Ectodermal cell (in vitro differentiated cells): ENCODE results near the gene HDDC2.

ENCODE experiments used
- H3K27ac ChIP-seq: 2 replicates; pipeline ENCODE4 v1.7.0; 2013; ENCODE audit warnings: mild to moderate bottlenecking, low read depth, low read length; ENCODE audit not compliant: insufficient read depth, poor library complexity, severe bottlenecking
- H3K27me3 ChIP-seq: 2 replicates; pipeline ENCODE4 v1.7.0; 2013; ENCODE audit warnings: mild to moderate bottlenecking, low read length; ENCODE audit not compliant: insufficient read depth, control insufficient read depth, poor library complexity, severe bottlenecking
- H3K36me3 ChIP-seq: one replicate; pipeline ENCODE4 v1.7.0; 2013; ENCODE audit warnings: low read length; ENCODE audit not compliant: control insufficient read depth, insufficient read depth
- H3K4me1 ChIP-seq: one replicate; pipeline ENCODE4 v1.7.0; 2013; ENCODE audit warnings: low read length; ENCODE audit not compliant: control insufficient read depth, insufficient read depth
- H3K4me3 ChIP-seq: 2 replicates; pipeline ENCODE4 v1.7.0; 2013; ENCODE audit warnings: low read depth, low read length, control low read depth; ENCODE audit not compliant: insufficient read depth
- H3K9me3 ChIP-seq: 2 replicates; pipeline ENCODE4 v1.7.0; 2013; ENCODE audit warnings: mild to moderate bottlenecking, low read length, moderate library complexity; ENCODE audit not compliant: control insufficient read depth
- WGBS, 2 experiments: methylation state at CpG; one replicate each; pipeline ENCODE4 v1.1.7; 2013; ENCODE audit warnings: missing lambda C conversion rate in 2 of 2; 5-methylcytosine and 5-hydroxymethylcytosine counted together

The HDDC2 gene

DNA sequence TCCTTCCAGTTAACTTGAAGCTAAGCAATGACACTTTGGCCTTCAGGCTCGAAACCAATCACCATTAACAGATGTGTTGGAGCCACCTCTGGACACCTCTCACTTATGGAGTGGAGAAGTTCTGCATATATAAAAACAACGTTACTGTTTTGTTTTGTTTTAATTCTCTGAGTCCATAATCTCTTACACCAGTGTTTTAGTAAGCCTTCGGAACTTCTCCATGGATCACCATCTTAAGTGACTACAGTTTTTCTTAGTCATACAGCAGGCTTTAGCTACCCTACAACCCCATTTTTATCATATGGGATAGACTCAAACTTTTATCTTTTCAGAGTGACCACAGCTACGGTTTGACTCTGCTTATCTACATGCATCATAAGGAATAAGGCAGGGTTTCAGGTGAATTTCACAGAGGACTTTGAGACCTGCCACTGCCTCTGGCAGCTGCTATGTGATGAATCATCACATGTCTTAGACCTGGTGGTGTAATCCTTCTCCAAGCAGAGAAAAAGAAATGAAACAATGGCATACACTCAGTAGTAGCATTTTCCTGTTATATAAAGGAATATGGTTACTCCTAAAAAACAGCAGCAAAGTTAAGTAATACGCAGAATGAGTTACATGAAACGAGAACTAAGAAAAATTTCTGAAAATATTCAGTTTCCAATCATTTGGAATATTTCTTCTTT lies 5.5 kb upstream of the HDDC2 start:
- Histone ChIP-seq H3K27ac (no peak overlapping the region), H3K4me1 (no peaks in the 10 kb centered on the region), H3K9me3 (no peaks in the 10 kb centered on the region), H3K4me3 (no peak overlapping the region), H3K27me3 (no peaks in the 10 kb centered on the region), H3K36me3 (no peaks in the 10 kb centered on the region)
- WGBS, 2 experiments: 90 to 96% methylated on average over 4 to 6 of the region's 6 CpGs

DNA sequence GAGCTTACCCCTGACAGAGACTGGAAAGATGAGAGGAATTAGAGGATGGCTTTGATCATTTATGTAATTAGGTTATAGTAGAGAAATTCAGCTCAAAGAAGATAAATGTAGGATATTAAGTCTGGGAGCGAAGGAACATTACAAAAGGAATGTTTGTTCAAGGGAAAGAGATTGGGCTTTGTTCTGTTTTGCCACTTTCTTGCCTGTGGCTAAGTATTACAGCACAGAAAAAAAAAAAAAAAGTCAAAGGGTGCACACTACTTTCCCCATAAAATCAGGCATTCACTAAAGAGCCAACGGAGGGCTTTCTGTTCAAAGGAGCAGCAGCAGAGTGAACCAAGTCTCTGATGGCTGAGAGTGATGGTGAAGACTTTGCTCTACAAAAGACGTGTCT lies 5.0 kb upstream of the HDDC2 start:
- no peak overlapping the region for H3K27ac ChIP-seq
- no peaks in the 10 kb centered on the region for H3K4me1 ChIP-seq
- 82 to 91% methylated on average over 3 of the region's 3 CpGs for WGBS, 2 experiments
- H3K27me3 ChIP-seq: no peaks in the 10 kb centered on the region
- no peak overlapping the region for H3K4me3 ChIP-seq
- H3K36me3 ChIP-seq: no peaks in the 10 kb centered on the region
- no peaks in the 10 kb centered on the region for H3K9me3 ChIP-seq

DNA sequence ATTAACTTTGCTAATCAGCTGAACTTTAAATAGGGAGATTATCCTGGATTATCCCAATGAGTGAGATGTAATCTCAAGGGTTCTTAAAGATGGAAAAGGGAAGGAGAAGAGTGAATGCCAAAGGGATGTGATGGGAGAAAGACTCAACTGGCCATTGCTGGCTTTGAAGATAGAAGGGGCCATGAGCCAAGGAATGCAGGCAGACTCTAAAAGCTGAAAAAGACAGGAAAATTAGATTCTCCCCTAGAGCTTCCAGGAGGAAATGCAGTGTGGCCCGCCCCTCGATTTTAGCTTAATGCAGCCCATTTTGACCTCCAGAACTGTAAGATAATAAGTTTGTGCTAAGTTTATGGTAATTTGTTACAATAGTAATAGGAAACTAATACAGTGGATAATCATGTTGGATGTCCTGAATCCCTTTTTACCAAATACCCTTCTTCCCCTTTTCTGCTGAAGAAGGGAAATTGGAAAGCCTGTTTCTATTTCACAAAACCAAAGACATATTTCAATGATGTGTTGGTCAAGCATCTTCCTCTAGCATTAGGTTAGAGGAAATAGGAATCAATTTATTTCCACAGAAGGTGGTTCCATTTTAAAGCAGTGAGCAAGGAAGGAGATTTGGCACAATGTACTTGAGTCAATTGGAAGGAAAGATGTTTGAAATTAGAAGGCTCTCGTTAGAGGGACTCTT lies 3.3 kb upstream of the HDDC2 start:
- no peaks in the 10 kb centered on the region for H3K27me3 ChIP-seq
- no peak overlapping the region for H3K4me3 ChIP-seq
- peaks cover 7% of the 10 kb centered on the region for H3K4me1 ChIP-seq
- H3K27ac ChIP-seq: no peak overlapping the region
- WGBS, 2 experiments: 94 to 95% methylated on average over 3 of the region's 3 CpGs
- no peaks in the 10 kb centered on the region for H3K9me3 ChIP-seq
- H3K36me3 ChIP-seq: no peaks in the 10 kb centered on the region

DNA sequence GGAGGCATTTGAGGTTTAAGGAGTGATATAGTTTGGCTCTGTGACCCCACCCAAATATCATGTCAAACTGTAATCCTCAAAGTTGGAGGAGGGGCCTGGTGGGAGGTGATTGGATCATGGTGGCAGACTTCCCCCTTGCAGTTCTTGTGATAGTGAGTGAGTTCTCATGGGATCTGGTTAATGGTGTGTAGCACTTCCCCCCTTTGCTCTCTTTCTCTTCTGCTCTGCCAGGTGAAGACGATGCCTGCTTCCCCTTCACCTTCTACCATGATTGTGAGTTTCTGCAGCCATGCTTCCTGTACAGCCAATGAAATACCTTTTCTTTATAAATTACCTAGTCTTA lies 1.7 kb upstream of the HDDC2 start:
- 88 to 100% methylated on average over 1 of the region's 1 CpG for WGBS, 2 experiments
- Histone ChIP-seq H3K27me3 (no peaks in the 10 kb centered on the region), H3K36me3 (peaks cover 3% of the 10 kb centered on the region), H3K9me3 (no peaks in the 10 kb centered on the region), H3K27ac (no peak overlapping the region), H3K4me1 (peaks cover 8% of the 10 kb centered on the region), H3K4me3 (no peak overlapping the region)

DNA sequence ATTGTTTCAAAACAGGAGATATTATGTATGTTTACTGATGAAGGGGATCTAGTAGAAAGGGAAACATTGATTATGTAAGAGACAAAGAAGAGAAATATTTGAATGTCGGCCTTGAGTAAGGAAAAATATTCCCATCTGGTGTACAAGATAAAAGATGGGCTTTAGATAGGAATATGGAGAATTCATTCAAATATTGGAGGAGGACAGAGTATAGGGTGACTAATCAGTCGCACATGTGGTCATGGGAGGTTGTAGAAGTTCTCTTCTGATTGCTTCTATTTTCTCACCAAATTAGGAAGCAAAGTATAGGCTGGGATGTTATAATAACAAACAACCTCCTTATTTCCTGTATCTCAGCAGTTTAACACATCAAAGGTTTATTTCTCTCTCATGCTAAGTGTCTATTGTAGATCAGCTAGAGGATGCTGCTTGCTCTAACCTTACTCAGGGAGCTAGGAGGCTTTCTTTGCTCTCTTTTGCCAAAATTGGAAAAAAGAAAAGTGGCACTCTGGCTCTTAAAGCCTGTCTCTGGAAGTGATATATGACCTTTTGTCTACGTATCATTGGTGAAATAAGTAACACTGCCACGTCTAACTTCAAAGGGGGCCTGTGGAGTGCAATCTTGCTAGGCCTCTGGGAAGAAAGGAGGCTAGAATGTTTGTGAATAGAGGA lies 1.2 kb upstream of the HDDC2 start:
- Histone ChIP-seq H3K27ac (no peak overlapping the region), H3K9me3 (no peaks in the 10 kb centered on the region), H3K4me3 (no peak overlapping the region), H3K4me1 (peaks cover 8% of the 10 kb centered on the region), H3K36me3 (peaks cover 3% of the 10 kb centered on the region), H3K27me3 (no peaks in the 10 kb centered on the region)
- WGBS, 2 experiments: 89 to 92% methylated on average over 4 of the region's 4 CpGs

DNA sequence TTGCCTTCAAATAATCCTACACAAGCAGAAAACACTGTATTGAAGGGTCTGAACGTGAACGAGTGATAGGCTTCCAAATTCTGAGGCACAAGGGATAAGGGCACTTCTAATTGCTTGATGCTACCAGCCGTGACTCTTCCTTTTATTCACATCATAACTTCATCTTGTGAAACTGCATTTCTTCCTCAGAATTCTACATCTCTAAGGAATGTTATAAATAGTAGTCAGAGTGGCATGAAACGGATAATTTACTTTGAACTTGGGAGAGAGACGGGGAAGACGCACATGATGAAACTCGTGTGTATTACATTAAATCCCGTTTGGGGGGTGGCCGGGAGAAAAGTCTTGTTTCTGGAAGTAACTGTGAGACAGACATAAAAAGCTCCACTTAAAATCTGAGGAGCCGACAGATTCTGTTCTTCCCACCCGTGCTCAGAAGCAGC lies 754 bp downstream of the HDDC2 start:
- Histone ChIP-seq H3K27me3 (no peaks in the 10 kb centered on the region), H3K36me3 (peaks cover 14% of the 10 kb centered on the region), H3K4me3 (peak overlapping the region; percentile 70), H3K27ac (no peak overlapping the region), H3K4me1 (peaks cover 8% of the 10 kb centered on the region), H3K9me3 (no peaks in the 10 kb centered on the region)
- WGBS, 2 experiments: 11 to 14% methylated on average over 11 of the region's 11 CpGs

DNA sequence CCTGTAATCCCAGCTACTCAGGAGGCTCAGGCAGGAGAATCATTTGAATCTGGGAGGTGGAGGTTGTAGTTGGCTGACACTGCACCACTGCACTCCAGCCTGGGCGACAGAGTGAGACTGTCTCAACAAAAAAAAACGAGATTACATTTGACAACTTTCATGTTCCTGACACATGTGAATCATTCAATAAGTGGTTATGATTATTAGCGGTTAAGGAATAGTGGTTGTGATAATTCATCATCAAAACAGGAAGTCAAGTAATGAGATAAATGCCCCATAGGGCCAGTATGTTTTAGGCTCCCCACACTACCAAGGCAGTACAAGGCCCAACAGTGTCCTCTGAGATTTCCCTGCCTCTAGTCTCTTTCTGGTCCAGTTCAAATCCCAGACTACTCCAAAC lies 2.5 kb downstream of the HDDC2 start:
- H3K36me3 ChIP-seq: peaks cover 14% of the 10 kb centered on the region
- H3K27me3 ChIP-seq: no peaks in the 10 kb centered on the region
- WGBS, 2 experiments: 92 to 100% methylated on average over 2 to 3 of the region's 3 CpGs
- H3K4me1 ChIP-seq: peaks cover 8% of the 10 kb centered on the region
- no peak overlapping the region for H3K4me3 ChIP-seq
- H3K27ac ChIP-seq: no peak overlapping the region
- H3K9me3 ChIP-seq: no peaks in the 10 kb centered on the region

DNA sequence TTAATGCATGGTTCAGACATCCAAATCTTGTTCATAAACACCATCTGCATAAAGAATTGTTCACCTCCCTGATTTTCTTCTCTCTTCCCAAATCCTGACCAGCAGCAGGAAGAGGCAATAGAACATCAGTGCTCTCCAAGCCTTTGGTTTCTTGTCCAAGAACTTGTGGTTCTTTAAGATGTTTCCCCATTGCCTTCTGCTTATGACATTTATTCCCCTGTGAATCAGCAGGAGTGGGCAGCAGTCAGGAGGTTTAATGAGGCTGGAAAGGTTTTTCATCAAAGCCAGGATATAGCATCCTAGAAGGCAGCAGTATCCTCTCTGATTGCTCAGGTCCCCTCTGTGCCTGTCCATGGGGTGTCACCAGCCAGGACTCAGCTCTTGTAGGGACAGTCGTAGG lies 5.3 kb downstream of the HDDC2 start:
- peaks cover 15% of the 10 kb centered on the region for H3K36me3 ChIP-seq
- no peak overlapping the region for H3K27ac ChIP-seq
- H3K4me3 ChIP-seq: no peak overlapping the region
- H3K27me3 ChIP-seq: no peaks in the 10 kb centered on the region
- peaks cover 8% of the 10 kb centered on the region for H3K4me1 ChIP-seq
- WGBS, 2 experiments: 91 to 92% methylated on average over 1 of the region's 1 CpG
- no peaks in the 10 kb centered on the region for H3K9me3 ChIP-seq

DNA sequence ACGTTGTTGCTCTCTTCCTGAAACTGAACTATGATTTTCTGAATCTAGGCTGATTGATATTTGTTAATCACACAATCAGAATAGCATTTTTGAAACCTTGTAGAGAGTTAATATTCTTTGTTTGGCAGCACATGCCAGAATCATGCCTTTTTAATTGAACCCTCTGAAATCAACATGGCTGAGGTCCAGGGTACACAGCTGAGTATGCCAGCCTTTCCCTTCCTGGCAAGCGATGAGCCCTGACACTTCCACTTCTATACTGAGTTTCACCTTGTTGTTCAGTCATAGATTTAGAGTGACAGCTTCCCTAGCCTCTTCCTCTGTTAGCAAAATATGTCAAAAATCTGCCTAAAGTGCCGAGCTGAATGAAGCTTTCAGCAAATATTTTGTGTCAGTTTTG lies 6.8 kb downstream of the HDDC2 start:
- Histone ChIP-seq H3K27ac (no peak overlapping the region), H3K4me1 (no peaks in the 10 kb centered on the region), H3K36me3 (peaks cover 20% of the 10 kb centered on the region), H3K9me3 (no peaks in the 10 kb centered on the region), H3K4me3 (no peak overlapping the region), H3K27me3 (no peaks in the 10 kb centered on the region)
- WGBS, 2 experiments: 92 to 98% methylated on average over 3 of the region's 3 CpGs

DNA sequence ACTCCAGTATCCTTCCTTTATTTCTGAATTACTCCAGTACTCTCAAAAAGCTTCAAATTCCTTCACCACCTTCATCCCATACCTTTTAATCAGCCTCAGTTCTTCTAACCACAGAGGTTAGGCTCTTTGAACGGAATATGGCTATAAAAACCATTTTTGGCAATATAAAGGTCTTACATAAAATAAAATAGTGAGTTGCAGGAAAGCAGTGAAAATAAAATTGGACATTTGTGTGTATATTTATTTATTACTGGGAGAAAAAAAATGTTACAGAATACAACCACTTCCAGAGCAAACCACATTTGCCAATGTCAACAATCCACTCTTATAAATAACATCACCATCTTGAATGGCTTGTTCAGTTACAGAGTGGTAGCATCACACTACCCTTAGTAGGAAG lies 7.7 kb downstream of the HDDC2 start:
- no peak overlapping the region for H3K27ac ChIP-seq
- H3K9me3 ChIP-seq: no peaks in the 10 kb centered on the region
- H3K4me1 ChIP-seq: no peaks in the 10 kb centered on the region
- WGBS, 2 experiments: 100% methylated on average over 1 of the region's 1 CpG; no CpG with 5 or more reads in 1 of the 2 experiments
- H3K36me3 ChIP-seq: peaks cover 20% of the 10 kb centered on the region
- H3K27me3 ChIP-seq: no peaks in the 10 kb centered on the region
- no peak overlapping the region for H3K4me3 ChIP-seq
